ENCODE results near the gene SNX8.

DNA sequence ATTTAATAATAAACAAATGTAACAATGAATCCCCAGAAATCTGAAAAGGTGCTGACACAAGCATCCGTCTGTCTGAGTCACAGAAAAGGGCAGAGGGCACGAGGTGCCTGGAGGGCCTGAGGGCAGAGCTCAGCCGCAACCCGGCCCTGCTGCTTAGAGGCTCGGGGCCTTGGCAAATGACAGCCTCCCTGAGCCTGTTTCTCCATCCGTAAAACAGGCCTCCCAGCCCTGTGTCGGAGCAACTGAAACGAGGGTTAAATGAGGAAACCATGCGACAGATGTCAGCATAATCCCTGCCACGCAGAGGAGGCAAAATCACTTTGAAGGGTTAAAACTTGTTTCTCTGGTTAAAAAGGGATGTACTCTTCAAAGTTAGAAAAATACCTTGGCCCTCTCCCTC lies 47.3 kb downstream of the SNX8 start:
- TF ChIP-seq CTCF (IDR thresholded peaks at IDR 0.05; ENCODE audit: poor library complexity), result no peak
- no peak for TF ChIP-seq EZH2 (IDR thresholded peaks at IDR 0.05; ENCODE audit: borderline replicate concordance)
- TF ChIP-seq EZH2phosphoT487 (IDR thresholded peaks at IDR 0.05; ENCODE audit: low read depth, severe bottlenecking, unreplicated experiment), result no peak

All from hepatocyte (in vitro differentiated cells).